ENCODE measurements around the gene CD74. TPM values are rescaled to one million over a fixed set of nuclear protein-coding genes. Genes with fewer than 3 reads are reported as not detected.

Gene CD74
- total RNA-seq, 4 donors from 2014 or later, result 118 to 1,231 (median 675) TPM

DNA sequence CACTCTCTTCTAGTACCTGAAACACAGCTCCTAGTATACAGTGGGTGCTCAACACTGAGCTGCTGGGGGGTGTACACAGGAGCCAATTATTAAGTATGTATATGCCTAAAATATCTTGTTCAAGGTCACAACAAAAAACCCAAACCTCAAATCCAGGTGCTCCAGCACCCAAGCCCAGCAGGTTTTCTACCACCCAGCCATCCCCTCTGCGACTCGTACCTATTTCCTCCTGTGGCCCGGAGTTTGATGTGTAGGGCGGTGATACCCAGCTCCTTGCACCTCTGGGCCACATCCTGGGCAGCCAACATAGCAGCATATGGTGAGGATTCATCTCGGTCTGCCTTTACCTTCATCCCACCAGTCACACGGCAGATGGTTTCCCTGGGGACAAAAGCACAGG, 33.9 kb upstream of the CD74 start:
- intact Hi-C loops (cut with DNase I; ENCODE audit: low total_unique reads), result no loop called here
- no peak overlapping the region for H3K27ac ChIP-seq
- peaks cover 0 to 5% of the 10 kb centered on the region in 2 donors for H3K4me1 ChIP-seq
- no peaks in the 10 kb centered on the region for H3K27me3 ChIP-seq
- H3K36me3 ChIP-seq, result no peaks in the 10 kb centered on the region
- TF ChIP-seq, protein P1, sequence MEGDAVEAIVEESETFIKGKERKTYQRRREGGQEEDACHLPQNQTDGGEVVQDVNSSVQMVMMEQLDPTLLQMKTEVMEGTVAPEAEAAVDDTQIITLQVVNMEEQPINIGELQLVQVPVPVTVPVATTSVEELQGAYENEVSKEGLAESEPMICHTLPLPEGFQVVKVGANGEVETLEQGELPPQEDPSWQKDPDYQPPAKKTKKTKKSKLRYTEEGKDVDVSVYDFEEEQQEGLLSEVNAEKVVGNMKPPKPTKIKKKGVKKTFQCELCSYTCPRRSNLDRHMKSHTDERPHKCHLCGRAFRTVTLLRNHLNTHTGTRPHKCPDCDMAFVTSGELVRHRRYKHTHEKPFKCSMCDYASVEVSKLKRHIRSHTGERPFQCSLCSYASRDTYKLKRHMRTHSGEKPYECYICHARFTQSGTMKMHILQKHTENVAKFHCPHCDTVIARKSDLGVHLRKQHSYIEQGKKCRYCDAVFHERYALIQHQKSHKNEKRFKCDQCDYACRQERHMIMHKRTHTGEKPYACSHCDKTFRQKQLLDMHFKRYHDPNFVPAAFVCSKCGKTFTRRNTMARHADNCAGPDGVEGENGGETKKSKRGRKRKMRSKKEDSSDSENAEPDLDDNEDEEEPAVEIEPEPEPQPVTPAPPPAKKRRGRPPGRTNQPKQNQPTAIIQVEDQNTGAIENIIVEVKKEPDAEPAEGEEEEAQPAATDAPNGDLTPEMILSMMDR (IDR thresholded peaks at IDR 0.05), result no peak
- TF ChIP-seq POLR2A (IDR thresholded peaks at IDR 0.05), result no peak
- no peaks in the 10 kb centered on the region for H3K9me3 ChIP-seq
- no peak overlapping the region for H3K4me3 ChIP-seq
- no peak for DNase-seq

DNA sequence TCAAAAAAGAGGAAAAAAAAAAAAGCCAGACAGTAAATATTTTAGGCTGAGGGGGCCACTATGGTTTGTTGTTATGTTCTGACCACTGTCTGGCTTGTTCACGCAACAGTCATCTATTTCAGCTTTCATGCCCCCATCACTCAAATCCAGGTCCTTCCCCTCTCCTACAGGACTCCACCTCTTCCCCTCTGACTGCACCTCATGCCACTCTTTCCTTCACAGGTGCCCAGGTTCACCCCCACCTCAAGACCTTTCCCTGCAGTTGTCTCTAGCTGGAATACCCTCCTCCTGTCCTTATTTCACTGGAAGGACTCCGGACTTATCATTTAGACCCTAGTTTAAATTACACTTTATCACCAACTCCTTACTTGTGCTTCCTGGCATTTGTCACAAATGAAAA, 33.4 kb upstream of the CD74 start:
- Histone ChIP-seq H3K27ac (no peak overlapping the region), H3K36me3 (no peaks in the 10 kb centered on the region), H3K4me1 (peaks cover 0 to 5% of the 10 kb centered on the region in 2 donors), H3K27me3 (no peaks in the 10 kb centered on the region), H3K4me3 (no peak overlapping the region), H3K9me3 (no peaks in the 10 kb centered on the region)
- DNase-seq, result no peak
- no peak for TF ChIP-seq POLR2A (IDR thresholded peaks at IDR 0.05)
- TF ChIP-seq, protein P1 (IDR thresholded peaks at IDR 0.05), result no peak
- intact Hi-C loops (cut with DNase I; ENCODE audit: low total_unique reads), result no loop called here

DNA sequence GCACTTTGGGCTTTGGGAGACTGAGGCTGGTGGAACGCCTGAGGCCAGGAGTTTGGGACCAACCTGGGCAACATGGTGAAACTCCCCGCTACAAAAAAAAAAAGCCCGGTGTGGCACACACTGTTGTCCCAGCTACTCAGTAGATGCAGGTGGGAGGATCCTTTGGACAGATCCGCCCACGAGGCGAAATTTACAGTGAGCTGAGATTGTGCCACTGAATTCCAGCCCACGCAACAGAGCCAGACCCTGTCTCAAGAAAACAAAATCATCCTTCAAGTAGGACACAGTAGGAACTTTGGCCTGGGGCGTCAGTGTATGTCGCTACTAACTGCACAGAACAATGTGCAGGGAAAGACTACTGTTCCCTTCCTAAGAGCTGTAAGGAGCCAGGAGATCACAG, 32.1 kb upstream of the CD74 start:
- no peak for DNase-seq
- intact Hi-C loops (cut with DNase I; ENCODE audit: low total_unique reads), result no loop called here
- H3K4me1 ChIP-seq, result peaks cover 0 to 5% of the 10 kb centered on the region in 2 donors
- H3K9me3 ChIP-seq, result no peaks in the 10 kb centered on the region
- H3K4me3 ChIP-seq, result no peak overlapping the region
- no peak overlapping the region for H3K27ac ChIP-seq
- no peaks in the 10 kb centered on the region for H3K36me3 ChIP-seq
- H3K27me3 ChIP-seq, result no peaks in the 10 kb centered on the region
- TF ChIP-seq POLR2A (IDR thresholded peaks at IDR 0.05), result no peak
- TF ChIP-seq, protein P1 (IDR thresholded peaks at IDR 0.05), result no peak

DNA sequence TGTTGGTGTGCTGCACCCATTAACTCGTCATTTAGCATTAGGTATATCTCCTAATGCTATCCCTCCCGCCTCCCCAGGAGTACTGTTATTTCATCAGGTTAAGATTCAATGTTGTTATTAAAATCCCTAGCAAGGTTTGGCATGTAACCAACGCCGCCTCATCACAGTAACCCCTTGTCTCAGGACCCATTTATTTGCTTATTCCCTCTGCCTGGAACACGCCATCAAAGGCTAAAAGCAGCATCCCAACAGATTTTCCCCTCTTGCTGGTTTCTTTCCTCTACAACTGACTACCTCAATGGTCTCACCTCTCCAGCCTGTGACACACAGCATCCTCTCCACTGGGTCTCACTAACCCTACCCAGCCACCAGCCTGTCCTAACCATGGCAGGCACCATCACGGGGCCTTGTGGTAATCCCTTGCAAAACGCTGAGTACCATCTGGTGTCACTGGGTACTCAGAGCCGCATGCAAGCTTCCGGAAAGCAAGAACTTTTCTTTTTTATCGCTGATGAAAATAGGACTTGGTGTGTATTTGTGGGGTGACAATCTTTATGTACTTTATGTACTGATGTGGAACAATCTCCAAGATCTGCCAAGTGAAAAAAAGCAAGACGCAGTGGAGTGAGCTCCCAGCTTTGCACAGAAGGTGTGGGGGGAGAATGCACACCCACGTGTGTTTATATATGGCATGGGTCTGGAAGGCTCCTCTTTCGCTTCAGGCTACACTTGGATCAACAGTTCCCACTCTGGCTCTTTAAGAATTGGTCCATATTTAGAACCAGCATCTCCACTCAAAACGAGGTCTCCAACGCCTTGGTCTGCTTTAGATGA, 30.7 kb upstream of the CD74 start:
- H3K4me1 ChIP-seq, result peaks cover 0 to 5% of the 10 kb centered on the region in 2 donors
- H3K27ac ChIP-seq, result no peak overlapping the region

DNA sequence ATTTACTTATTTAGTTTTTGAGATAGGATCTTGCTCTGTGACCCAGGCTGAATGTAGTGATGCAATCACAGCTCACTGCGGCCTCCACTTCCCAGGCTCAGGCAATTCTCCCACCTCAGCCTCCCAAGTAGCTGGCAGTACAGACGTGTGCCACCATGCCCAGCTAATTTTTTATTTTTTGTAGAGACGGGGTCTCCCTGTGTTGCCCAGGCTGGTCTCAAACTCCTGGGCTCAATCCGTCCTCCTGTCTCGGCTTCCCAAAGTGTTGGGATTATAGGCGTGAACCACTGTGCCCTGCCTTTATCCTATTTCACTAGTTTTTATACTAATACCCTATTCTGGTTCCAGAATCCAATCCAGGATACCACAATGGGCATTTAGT, 30.0 kb upstream of the CD74 start:
- intact Hi-C loops (cut with DNase I; ENCODE audit: low total_unique reads), result no loop called here
- no peak for DNase-seq
- Histone ChIP-seq H3K4me3 (no peak overlapping the region), H3K27ac (no peak overlapping the region), H3K27me3 (no peaks in the 10 kb centered on the region), H3K36me3 (no peaks in the 10 kb centered on the region), H3K9me3 (no peaks in the 10 kb centered on the region), H3K4me1 (peaks cover 0 to 5% of the 10 kb centered on the region in 2 donors)
- TF ChIP-seq, protein P1 (IDR thresholded peaks at IDR 0.05), result no peak
- TF ChIP-seq POLR2A (IDR thresholded peaks at IDR 0.05), result no peak

More for the DNA sequence above, 30.7 kb upstream of the CD74 start:
- TF ChIP-seq, protein P1 (IDR thresholded peaks at IDR 0.05), result no peak
- no peak for TF ChIP-seq POLR2A (IDR thresholded peaks at IDR 0.05)
- no peak for DNase-seq
- intact Hi-C loops (cut with DNase I; ENCODE audit: low total_unique reads), result no loop called here
- Histone ChIP-seq H3K9me3 (no peaks in the 10 kb centered on the region), H3K36me3 (no peaks in the 10 kb centered on the region), H3K4me3 (no peak overlapping the region), H3K27me3 (no peaks in the 10 kb centered on the region)

All from uterus (tissue), 4 donors.